Left lung (tissue), 10 donors: Measurements from ENCODE around the gene LCE6A. TPM values are rescaled to one million over a fixed set of nuclear protein-coding genes. Genes with fewer than 3 reads are reported as not detected.

Experiments
- ATAC-seq: fragments of 200-7000 bp; cut with Tn5 transposase; one replicate; pipeline ENCODE4 v1.9.1; 2020; ENCODE audit warnings: moderate library complexity
- DNase-seq, 4 donors: peaks; one replicate each; pipeline ENCODE4 v3.0.0-alpha.2; 2013 to 2020
- H3K27ac ChIP-seq, 2 donors: fragments of 200-600 bp; sonication (generic) in 1 of 2; one replicate each; pipeline versions ENCODE4 v1.5.0 to v1.8.0; 2020 to 2021
- H3K27me3 ChIP-seq, 2 donors: fragments of 200-600 bp; sonication (generic) in 1 of 2; one replicate each; pipeline versions ENCODE4 v1.5.0 to v1.8.0; 2020 to 2021
- H3K36me3 ChIP-seq, 2 donors: fragments of 200-600 bp; sonication (generic) in 1 of 2; one replicate each; pipeline versions ENCODE4 v1.5.0 to v1.8.0; 2020 to 2021
- H3K4me1 ChIP-seq, 2 donors: fragments of 200-600 bp; one replicate each; pipeline ENCODE4 v1.8.0; 2021
- H3K4me3 ChIP-seq, 2 donors: fragments of 200-600 bp; sonication (generic) in 1 of 2; one replicate each; pipeline versions ENCODE4 v1.5.0 to v1.8.0; 2020 to 2021; ENCODE audit warnings: mild to moderate bottlenecking in 1 of 2
- H3K9me3 ChIP-seq, 2 donors: fragments of 200-600 bp; sonication (generic) in 1 of 2; one replicate each; pipeline versions ENCODE4 v1.5.0 to v1.8.0; 2020 to 2021
- intact Hi-C, 2 donors: fragments of 100-400 bp; cut with DNase I; formaldehyde crosslinking; loops; one replicate each; pipeline versions ENCODE4 v1.11.2 to v1.14.2; 2022
- polyA plus RNA-seq, 6 donors: library from polyadenylated mRNA; unstranded; fragments of 120-200 nt; gene quantifications; one replicate each; pipeline ENCODE4 v1.2.1, GENCODE V29; 2013; ENCODE audit not compliant: insufficient read length in 6 of 6
- total RNA-seq, 2 donors: library from RNA; stranded (reverse); fragmentation: NEBNext Ultra II Directional; extraction: Animal tissue kit (Norgen Biotek cat#: 25700); gene quantifications; one replicate each; pipeline ENCODE4 v1.2.1, GENCODE V29; 2021
- TF ChIP-seq, protein P1 (sequence below), 2 donors: fragments of 200-600 bp; sonication (generic) in 1 of 2; IDR thresholded peaks; one replicate each; pipeline versions ENCODE4 v1.5.0 to v1.8.0; 2021; ENCODE audit warnings: antibody characterized with exemption in 2 of 2
- donor health status: DM: no; HTN: yes; CAD: no.
- donor health status: DM: no; HTN: no; CAD: no.

The LCE6A gene
- total and polyA plus RNA-seq, 8 donors, result not detected

DNA sequence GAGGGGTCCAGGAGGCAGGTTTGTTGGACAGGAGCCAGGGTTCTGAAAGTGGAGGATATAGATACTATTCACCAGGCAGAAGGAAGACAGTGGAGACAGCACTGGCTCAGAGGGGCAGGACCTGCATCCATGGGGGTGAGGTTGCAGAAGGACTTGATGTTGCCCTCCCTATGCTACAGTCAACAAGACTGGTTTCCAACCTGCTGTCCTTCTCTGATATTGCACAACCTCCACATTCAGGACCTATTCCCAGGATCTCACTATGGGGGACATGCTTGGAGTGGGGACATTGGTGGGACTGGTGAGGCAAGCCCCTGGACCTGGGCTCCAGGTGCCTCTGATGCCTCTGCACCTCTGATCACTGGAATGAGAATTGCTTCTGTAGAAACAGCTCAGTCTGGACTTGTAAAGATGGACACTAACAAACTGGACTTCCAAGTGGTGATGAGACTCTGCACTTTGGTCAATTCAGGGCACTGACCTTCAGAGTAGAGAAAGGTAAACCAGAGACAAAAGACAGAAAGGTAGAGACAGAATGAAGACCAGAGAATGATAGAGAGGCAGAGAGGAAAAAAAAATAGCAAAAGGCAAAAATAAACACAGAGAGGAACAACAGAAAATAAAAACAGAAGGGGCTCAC is 37.0 kb downstream of the LCE6A start:
- H3K4me3 ChIP-seq, result no peak overlapping the region
- H3K4me1 ChIP-seq, result no peaks in the 10 kb centered on the region
- H3K27ac ChIP-seq, result no peak overlapping the region
- DNase-seq, result no peak
- intact Hi-C loops, result no loop called here
- H3K36me3 ChIP-seq, result no peaks in the 10 kb centered on the region
- TF ChIP-seq, protein P1, sequence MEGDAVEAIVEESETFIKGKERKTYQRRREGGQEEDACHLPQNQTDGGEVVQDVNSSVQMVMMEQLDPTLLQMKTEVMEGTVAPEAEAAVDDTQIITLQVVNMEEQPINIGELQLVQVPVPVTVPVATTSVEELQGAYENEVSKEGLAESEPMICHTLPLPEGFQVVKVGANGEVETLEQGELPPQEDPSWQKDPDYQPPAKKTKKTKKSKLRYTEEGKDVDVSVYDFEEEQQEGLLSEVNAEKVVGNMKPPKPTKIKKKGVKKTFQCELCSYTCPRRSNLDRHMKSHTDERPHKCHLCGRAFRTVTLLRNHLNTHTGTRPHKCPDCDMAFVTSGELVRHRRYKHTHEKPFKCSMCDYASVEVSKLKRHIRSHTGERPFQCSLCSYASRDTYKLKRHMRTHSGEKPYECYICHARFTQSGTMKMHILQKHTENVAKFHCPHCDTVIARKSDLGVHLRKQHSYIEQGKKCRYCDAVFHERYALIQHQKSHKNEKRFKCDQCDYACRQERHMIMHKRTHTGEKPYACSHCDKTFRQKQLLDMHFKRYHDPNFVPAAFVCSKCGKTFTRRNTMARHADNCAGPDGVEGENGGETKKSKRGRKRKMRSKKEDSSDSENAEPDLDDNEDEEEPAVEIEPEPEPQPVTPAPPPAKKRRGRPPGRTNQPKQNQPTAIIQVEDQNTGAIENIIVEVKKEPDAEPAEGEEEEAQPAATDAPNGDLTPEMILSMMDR (IDR thresholded peaks at IDR 0.05), result no peak
- H3K9me3 ChIP-seq, result no peaks in the 10 kb centered on the region
- ATAC-seq, result no peak
- no peaks in the 10 kb centered on the region for H3K27me3 ChIP-seq

DNA sequence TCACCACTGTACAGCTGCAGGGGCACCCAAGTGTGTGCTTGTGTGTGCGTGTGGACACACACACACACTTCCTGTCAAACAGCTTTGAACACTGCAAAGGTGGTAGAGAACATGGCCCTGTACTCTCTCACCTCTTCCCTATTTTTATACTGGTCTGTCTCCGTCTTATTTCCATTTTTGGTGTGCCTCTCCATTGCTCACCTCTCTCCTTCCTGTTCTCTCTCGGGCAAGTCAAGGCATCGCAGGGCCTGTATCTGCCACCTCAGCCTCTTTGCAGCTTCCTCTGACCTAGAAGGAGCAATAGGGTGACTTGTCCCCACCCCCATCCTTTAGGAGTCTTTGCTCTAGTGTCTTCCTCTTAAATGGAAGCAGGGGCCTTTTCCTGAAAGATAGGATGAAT is 37.7 kb downstream of the LCE6A start:
- no peak overlapping the region for H3K4me3 ChIP-seq
- H3K36me3 ChIP-seq, result no peaks in the 10 kb centered on the region
- DNase-seq (no peak), ATAC-seq (no peak)
- H3K27me3 ChIP-seq, result no peaks in the 10 kb centered on the region
- no peaks in the 10 kb centered on the region for H3K4me1 ChIP-seq
- intact Hi-C loops, result no loop called here
- H3K9me3 ChIP-seq, result no peaks in the 10 kb centered on the region
- TF ChIP-seq, protein P1 (IDR thresholded peaks at IDR 0.05), result no peak
- no peak overlapping the region for H3K27ac ChIP-seq

- no peaks in the 10 kb centered on the region for H3K36me3 ChIP-seq
- no peak for ATAC-seq
- H3K27me3 ChIP-seq, result no peaks in the 10 kb centered on the region
- H3K27ac ChIP-seq, result no peak overlapping the region
- H3K4me3 ChIP-seq, result no peak overlapping the region
- no peaks in the 10 kb centered on the region for H3K9me3 ChIP-seq
- no peaks in the 10 kb centered on the region for H3K4me1 ChIP-seq
- intact Hi-C loops, result no loop called here
- TF ChIP-seq, protein P1 (IDR thresholded peaks at IDR 0.05), result no peak
- DNase-seq, result no peak
Observed at GRCh38 chr1:152880907-152881306, 38.3 kb downstream of the LCE6A start.

DNA sequence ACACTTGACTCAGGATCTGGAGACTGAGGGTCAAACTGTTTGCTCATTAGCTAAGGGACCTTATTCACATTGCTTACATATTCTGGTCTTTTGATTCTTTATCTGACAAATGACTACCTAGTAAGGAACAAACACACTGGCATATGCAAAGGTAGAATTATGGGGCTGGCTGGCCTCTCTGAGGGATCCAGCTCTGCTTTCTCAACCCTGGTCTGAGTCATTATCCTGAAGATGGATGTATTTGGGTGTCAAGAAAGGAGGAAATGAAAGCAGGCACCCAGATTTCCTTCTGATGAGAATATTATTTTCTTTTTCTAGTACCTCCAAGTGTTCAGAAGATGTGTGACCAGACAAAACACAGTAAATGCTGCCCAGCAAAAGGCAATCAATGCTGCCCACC is 41.4 kb downstream of the LCE6A start:
- Histone ChIP-seq H3K4me1 (no peaks in the 10 kb centered on the region), H3K36me3 (no peaks in the 10 kb centered on the region), H3K27me3 (no peaks in the 10 kb centered on the region), H3K4me3 (no peak overlapping the region), H3K27ac (no peak overlapping the region), H3K9me3 (no peaks in the 10 kb centered on the region)
- no peak for DNase-seq
- ATAC-seq, result no peak
- intact Hi-C loops, result no loop called here
- TF ChIP-seq, protein P1 (IDR thresholded peaks at IDR 0.05), result no peak

DNA sequence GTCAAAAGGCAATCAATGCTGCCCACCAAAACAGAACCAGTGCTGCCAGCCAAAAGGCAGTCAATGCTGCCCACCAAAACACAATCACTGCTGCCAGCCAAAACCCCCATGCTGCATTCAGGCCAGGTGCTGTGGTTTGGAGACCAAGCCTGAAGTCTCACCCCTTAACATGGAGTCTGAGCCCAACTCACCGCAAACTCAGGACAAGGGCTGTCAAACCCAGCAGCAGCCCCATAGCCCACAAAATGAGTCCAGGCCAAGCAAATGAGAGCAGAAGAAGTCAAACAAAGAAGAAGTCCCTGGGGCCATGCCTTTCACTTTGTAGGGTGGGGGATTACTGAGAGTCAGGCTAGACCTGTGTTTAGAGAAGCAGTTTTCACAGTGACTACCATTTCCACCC is 41.9 kb downstream of the LCE6A start:
- intact Hi-C loops, result no loop called here
- DNase-seq (no peak), ATAC-seq (no peak)
- no peaks in the 10 kb centered on the region for H3K36me3 ChIP-seq
- TF ChIP-seq, protein P1 (IDR thresholded peaks at IDR 0.05), result no peak
- H3K27ac ChIP-seq, result no peak overlapping the region
- H3K9me3 ChIP-seq, result no peaks in the 10 kb centered on the region
- no peaks in the 10 kb centered on the region for H3K27me3 ChIP-seq
- H3K4me3 ChIP-seq, result no peak overlapping the region
- no peaks in the 10 kb centered on the region for H3K4me1 ChIP-seq
